GM11168 (cell line): ENCODE data around the gene DUSP9.

ENCODE experiments used
- in situ Hi-C: fragments of 300-500 bp; cut with MboI; formaldehyde crosslinking; loops from one replicate; pipeline ENCODE4 v1.12.0; 2022; ENCODE audit warnings: low sequenced_read_pairs; ENCODE audit not compliant: unreplicated experiment

DUSP9 gene

GRCh38 chrX:153620576-153620975, 26.4 kb upstream of the DUSP9 start:
- in situ Hi-C loops, result no loop called here

DNA sequence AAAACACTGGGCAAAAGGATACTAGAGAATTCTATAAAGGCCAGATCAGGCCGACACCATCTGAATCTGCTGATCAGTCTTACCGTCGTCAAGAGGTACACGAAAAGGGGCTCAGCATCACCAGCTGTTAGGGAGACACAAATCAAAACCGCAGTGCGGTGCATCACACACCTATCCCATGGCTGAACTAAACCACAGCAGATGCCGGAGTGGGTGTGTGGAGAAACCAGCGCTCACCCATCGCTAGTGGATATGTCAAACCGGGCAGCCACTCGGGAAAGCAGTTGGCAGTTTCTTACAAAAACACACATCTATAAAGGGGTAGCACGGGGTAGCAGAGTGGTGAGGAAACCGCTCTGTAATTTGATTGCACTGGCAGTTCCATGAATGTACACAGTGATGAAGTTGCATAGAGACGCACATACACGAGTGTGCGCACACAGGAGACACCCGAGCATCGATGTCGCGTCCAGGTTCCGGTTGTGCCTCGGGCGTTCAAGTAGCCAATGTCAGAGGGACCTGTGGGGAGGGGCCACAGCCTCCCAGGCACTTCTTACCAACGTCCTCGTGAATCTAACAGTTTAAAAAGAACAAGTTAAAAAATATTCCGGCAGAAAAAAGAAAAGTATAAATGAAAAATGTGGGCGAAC, 24.9 kb upstream of the DUSP9 start:
- in situ Hi-C loops, result no loop called here

- in situ Hi-C loops, result no loop called here
Observed at GRCh38 chrX:153622661-153623309, 24.2 kb upstream of the DUSP9 start.

GRCh38 chrX:153623310-153624029, 23.5 kb upstream of the DUSP9 start:
- in situ Hi-C loops, result no loop called here

- in situ Hi-C loops, result no loop called here
Observed at GRCh38 chrX:153624196-153625091, 22.6 kb upstream of the DUSP9 start.

GRCh38 chrX:153625271-153626024, 21.6 kb upstream of the DUSP9 start:
- in situ Hi-C loops, result no loop called here

DNA sequence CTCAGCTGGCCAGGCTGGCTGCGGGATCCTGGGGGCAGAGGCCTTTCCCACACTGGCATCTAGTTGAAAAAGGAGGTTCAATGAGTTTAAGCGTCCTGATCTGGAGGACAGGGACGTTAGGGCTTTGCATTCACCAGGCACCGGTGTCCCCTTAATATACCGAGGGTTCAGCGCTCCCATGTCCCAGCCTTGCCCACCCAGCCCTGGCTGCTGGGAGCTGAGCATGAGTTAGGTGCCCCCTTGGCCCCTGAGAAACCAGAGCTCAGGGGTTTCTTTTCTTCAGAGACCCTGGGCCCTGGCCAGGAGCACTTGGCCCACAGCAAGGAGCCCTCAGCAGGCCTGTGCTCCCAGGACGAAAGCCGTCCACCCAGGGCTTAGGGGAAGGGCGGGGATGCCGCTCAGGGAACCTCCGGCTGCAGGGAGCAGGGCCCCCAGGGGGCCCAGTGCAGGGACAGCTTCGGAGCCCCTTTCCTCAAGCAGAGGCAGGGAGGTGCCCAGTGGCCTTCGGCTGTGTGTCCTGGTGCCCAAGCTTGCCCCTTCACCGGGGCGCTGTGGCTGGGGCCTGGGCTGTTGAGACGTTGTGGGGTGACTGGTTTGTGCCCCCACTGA, 20.9 kb upstream of the DUSP9 start:
- in situ Hi-C loops, result no loop called here

- in situ Hi-C loops, result no loop called here
Observed at GRCh38 chrX:153626863-153627674, 19.9 kb upstream of the DUSP9 start.

DNA sequence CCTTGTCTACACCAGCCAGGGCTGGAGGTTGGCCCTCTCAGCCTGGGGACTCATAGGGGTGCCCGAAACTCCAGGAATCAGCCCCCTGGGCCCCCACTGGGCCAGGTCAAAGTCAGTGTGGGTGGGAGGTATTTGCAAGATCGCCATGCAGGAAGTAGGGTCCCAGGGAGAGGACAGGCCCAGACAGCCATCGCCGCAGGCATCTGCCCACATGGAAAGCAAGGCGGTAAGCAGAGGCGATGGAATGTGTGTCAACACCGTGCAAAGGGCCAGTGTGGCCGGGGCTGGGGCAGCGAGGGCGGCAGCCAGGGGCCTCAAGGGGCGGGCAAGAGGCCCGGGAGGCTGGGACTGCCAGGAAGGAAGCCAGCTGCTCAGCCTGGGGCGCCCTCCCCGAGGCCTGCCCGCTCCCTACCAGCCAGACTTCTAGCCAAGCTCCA, 19.3 kb upstream of the DUSP9 start:
- in situ Hi-C loops, result no loop called here

DNA sequence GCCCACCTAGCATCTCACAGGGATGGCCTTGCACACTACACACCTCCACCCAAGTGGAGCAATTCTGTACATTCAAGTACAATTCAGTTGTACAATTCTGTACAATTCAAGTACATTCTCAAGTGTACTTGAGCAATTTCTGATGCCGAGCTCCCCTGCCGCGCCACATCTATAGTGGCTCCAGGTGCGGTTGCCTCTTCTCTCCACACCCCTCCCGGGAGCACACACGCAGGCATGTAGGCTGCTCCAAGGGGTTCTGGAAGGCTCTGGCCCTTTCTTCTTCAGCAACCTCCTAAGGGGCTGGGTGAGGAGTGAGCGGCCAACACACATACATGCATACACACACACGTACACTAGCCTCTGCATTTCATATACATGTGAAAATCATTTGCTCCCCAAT, 18.9 kb upstream of the DUSP9 start:
- in situ Hi-C loops, result no loop called here

DNA sequence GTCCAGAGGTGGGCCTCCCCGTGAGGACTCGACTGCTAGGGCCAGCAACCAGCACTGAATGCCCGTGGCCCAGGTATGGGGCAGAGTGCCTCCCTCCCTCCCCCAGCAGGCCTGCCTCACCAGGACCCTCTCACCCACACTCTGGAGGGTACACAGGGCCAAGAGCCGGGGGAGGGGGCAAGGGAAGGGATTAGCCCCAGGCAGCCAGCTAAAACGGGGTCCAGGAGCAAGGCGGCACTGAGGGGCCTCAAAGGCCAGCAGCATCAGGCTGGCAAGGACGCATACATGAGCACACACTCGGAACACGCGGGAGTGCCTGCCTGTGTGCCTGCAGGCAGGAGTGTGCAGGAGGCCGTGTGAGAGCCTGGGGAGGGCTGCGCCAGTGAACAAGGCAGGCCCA, 18.3 kb upstream of the DUSP9 start:
- in situ Hi-C loops, result no loop called here

- in situ Hi-C loops, result no loop called here
Observed at GRCh38 chrX:153631346-153631745, 15.7 kb upstream of the DUSP9 start.

DNA sequence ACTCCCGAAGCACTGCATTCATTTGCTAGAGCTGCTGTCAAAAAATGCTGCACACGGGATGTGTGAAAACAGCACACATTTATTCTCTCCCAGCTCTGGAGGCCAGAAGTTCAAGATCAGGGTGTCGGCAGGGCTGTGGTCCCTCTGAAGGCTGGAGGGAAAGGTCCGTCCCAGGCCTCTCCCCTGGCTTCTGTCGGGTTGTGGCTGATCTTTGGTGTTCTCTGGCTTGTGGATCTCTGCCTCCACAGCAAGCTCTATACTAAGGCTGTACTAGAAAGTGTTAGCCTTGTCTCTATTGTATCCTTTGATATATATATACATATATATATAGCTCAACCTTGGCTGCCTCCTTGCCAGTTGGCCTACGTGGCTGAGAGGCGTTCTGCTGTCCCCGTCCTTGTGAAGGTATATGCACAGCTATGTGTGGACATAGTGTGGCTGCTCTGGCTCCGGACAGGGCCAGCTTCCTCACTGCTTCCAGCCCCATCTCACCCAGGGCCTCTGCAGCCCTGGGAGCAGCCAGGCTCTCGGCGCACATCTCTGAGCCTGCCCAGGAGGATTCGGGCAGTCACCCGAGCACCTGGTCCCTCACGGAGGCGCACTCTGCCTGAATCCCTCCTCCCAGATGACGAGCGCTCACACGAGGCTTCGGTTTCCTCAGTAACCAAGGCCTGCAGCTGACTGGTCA, 15.0 kb upstream of the DUSP9 start:
- in situ Hi-C loops, result no loop called here

- in situ Hi-C loops, result no loop called here
Observed at GRCh38 chrX:153632595-153632946, 14.4 kb upstream of the DUSP9 start.

- in situ Hi-C loops, result no loop called here
Observed at GRCh38 chrX:153633048-153633447, 14.0 kb upstream of the DUSP9 start.

GRCh38 chrX:153633607-153634180, 13.3 kb upstream of the DUSP9 start:
- in situ Hi-C loops, result no loop called here

DNA sequence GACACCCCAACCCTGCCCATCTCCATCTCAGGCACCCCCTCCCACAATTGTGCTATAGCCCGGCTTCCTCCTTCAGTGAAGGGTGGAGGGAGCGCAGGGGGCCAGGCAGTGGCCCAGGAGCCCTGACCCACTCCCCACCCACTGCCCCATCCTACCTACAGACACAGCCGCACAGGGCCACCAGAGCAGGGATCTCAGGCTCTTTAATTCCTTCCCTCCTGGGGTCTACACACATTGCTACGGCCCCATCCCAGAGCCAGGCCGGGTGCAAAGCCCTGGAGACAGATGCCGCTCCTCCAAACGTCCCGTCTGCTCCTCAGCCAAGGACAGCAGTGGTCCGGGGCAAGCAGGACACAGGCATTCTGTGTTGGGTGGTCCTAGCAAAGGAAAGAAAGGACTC, 12.8 kb upstream of the DUSP9 start:
- in situ Hi-C loops, result no loop called here

DNA sequence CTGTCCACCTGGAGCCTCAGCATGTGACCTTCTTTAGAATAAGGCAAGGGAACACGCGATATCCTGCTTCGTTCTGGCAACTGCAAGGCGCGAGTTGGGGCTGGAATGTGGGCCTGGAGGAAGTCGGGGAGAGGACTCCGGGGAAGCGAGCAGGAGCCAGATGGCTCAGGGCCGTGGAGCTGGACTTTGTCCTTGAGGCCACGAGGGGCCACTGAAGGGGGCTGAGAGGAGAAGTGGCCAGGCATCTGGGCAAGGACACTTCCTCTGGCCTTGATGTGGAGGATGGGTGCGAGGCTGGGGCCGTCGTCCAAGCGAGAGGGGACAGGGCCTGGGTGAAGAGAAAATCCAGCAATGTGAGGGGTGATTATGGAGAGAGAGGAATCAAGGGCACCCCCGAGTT, 12.2 kb upstream of the DUSP9 start:
- in situ Hi-C loops, result no loop called here
